ENCODE data around the gene HK2.

Gene HK2

DNA sequence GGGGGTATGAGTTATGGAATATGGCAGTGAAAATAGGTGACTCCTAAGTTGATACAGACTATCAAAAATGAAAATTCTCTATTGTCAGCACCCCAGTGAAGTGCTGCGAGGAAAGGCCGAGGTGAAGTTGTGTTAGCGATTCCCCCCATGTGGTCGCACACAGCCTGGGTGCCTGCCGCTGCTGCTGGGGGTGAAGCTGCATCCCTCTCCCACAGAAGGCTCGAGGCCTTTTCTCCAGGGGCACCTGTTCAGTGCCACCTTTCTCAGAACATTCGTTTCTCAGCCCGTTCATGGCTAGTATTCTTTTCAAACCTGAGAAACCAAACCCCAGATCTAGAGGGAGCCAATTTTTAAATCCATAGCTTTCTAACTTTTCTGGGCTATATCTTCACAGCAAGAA lies 23.8 kb downstream of the HK2 start:
- no peak for FAIRE-seq

GRCh38 chr2:74858281-74858680 lies 24.4 kb downstream of the HK2 start:
- no peak for FAIRE-seq

DNA sequence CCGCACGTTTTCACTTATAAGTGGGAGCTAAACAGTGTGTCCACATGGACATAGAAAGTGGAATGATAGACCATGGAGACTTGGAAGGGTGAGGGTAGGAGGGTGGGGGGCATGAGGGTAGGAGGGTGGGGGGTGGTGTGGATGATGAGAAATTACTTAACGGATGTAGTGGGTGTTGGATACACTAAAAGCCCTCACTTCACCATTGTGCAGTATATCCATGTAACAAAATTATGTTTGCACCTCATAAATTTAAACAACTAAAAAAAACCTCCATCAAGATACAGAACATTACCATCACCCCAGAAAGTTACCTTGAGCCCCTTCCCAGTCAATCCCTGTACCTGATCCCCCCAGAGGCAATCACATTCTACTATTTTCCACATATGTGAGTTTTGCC lies 26.2 kb downstream of the HK2 start:
- no peak for FAIRE-seq

DNA sequence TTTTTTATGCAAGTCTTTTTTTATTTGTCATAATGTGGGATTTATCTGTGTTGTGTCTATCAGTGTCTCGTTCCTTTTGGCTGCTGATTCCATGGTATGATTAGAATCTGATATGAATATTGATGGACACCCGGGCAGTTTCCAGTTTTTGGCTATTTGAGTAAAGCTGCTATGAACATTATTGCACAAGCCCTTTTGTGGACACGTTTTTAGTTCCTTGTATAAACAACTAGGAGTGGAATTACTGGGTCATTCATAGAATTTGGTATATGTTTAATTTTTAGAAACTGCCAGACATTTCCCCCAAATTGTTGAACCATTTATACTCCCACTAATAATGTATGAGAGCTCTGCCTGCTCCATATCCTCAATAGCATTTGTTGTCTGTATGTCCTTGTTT lies 26.6 kb downstream of the HK2 start:
- no peak for FAIRE-seq

DNA sequence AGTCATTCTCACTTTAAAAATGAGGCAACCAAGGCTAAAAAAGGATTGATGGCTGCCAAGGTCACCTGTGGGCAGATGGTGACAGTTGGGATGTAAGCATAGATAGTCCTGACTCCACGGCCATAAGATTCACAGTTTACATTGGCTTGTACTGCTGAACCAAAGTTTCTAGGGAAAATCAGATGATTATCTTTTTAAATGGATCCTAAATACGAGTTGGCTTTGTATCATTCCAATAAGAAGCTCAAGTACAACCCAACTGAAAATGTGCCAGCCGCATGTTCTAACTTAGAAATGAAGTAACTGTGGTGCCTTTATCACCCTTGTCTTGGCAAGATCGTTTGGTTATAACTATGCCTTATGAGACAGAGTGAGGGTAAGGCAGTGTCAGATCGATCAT lies 27.6 kb downstream of the HK2 start:
- no peak for FAIRE-seq

DNA sequence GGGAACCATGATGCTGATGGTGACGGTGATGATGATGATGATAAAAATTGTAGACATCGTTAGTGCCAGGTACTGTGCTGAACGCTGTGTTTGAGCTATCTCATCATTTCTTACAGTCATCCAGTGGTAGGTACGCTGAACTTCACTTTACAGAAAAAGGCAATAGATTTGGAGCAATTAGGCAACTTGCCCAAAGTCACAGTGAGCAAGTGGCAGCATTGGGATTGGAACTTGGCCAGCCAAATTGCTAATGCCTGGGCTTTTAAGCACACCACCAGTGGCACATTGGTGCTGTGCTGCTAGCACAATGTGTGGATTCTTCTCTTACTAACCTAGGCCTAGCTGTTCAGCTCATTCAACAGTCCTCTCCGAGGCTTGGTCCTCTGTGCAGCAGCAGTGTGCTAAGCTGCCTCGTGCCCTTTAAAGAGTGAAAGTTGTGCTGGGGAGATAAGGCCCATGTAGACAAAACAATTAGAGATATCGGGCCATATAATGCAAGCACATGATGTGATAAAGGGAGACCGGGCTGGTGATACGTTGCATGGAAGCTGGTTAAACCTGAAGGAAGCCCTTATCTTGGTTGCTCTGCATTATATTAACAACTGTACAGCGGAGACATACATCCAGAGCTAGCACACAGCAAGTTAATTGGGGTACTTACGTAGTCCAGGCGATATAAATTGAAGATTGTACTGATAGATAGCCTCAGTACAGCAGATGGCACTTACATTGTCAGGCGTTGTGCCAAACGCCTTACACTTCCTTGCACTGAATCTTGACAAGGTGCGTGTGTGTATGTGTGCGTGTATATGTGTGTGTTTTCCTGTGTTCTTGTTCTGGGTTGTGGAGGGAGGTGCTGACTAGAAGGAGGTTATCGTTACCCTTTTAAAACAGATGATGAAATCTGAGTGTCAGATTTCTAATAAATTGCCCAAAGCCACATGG lies 28.4 kb downstream of the HK2 start:
- no peak for FAIRE-seq

DNA sequence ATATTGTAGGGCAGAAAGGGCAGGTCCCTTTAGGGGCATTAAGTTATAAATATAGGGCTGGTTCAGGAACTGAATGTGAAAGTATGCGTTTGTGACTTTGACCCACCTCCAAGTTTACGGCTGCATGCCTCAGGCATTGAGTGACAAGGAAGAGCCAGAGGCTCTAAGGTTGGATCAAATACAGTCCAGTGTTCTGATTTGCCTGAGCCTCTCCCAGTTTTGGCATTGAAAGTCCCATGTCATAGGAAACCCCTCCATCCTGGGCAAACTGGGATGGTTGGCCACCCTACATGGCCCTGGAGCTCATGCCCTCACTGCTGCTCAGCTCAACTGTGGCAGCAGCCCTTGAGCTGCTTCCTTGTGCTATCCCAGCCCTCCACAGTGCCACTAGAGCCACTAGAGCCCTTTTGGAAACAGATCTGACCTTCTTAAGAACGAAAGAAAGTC lies 29.9 kb downstream of the HK2 start:
- FAIRE-seq: no peak

- FAIRE-seq: no peak
Measured at GRCh38 chr2:74864728-74865722, 31.1 kb downstream of the HK2 start.

- no peak for FAIRE-seq
Measured at GRCh38 chr2:74865770-74866674, 32.1 kb downstream of the HK2 start.

DNA sequence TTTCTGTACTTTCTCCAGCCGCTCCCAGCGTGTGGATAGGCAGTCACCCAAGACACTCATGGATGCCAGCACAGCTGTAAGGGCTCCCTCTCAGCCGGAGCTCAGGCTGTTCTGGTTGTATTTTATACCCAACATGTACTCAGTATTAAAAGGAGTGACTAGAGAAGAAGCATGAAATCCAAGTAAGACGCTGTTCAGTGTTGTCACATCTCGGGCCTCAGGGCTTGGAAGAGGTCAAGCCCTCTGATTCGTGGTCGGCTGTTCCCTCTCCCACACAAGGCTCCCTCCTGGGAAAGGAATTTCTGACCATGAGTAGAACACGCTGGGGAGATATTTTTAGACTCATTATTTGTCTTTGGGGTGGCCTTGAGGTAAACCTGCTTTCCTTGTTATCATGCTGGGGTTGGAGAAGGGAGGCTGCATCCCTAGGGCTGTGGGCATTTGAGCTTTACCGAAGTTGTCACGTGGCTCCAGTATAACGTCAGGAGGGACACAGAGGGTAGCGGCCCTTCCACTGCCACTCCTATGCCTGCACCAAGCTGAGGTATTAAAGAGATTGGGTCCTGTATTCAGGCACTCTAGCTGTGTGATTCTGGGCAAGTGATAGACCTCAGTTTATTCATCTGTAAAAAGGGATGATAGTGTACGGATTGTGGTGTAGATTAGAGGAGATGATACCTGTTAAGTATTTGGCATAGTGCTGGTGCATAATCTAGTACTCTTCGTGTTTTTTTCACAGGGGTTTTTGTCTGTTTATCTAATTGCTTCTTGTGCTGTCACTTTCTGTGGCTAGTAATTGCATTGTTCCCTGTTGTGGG lies 34.1 kb downstream of the HK2 start:
- no peak for FAIRE-seq

- no peak for FAIRE-seq
Measured at GRCh38 chr2:74869517-74869916, 35.6 kb downstream of the HK2 start.

DNA sequence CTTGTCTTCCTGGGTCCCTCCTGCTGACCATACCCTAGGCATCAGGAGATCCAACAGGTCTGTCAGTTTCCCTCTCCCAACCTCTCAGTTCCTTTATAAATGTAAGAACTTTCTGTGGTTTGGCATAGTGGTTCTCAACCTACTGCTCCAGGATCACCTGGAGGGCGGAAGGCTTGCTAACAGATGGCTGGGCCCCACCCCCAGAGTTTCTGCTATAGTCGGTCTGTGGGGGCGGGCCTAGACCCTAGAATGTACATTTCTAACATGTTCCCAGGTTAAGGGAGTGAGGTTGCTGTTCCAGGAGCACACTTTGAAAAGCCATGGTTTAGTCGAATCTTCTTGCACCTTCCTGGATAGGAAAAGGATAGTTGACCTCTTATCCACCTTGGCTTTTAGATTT lies 37.0 kb downstream of the HK2 start:
- FAIRE-seq: no peak

DNA sequence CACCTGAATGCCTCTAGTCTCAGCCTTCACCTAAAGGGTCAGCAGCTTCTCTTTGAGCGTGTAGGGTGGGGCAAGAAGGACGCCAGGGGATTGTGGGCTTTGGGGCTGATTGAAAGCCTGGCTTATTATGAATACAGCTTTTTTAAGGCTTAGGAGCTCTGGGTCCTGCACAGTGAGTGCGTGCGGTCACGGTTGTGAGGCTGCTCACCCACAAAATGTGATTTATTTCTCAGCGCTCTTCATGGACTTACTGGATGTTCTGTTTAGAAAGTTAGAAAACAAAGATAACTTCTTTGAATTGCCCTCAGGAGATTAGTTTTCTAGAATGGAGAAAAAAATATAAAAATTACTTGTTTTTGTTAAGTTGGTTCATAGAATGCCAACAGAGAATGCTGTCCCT lies 37.5 kb downstream of the HK2 start:
- no peak for FAIRE-seq

DNA sequence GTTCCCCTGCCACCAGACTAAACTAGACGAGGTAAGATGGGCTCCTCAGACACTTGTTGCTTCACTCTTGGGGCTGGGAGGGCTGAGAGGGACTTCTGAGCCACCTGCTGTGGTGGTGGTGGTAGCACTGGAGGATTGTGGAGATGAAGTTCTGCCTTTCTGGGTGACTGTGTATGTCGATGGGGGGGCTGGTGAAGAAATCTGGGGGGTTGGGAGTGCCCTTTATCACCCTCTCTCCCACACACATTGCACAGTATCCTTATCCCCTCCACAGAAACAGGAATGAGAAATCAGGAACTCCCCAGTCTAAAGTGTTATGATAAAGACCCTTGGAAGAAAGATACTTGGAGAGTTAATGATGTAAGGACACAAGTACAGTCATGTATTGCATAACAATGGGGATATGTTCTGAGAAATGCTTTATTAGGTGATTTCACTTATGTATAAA lies 38.5 kb downstream of the HK2 start:
- no peak for FAIRE-seq

GRCh38 chr2:74873012-74873665 lies 39.2 kb downstream of the HK2 start:
- FAIRE-seq: no peak

GRCh38 chr2:74873678-74874640 lies 40.0 kb downstream of the HK2 start:
- no peak for FAIRE-seq

DNA sequence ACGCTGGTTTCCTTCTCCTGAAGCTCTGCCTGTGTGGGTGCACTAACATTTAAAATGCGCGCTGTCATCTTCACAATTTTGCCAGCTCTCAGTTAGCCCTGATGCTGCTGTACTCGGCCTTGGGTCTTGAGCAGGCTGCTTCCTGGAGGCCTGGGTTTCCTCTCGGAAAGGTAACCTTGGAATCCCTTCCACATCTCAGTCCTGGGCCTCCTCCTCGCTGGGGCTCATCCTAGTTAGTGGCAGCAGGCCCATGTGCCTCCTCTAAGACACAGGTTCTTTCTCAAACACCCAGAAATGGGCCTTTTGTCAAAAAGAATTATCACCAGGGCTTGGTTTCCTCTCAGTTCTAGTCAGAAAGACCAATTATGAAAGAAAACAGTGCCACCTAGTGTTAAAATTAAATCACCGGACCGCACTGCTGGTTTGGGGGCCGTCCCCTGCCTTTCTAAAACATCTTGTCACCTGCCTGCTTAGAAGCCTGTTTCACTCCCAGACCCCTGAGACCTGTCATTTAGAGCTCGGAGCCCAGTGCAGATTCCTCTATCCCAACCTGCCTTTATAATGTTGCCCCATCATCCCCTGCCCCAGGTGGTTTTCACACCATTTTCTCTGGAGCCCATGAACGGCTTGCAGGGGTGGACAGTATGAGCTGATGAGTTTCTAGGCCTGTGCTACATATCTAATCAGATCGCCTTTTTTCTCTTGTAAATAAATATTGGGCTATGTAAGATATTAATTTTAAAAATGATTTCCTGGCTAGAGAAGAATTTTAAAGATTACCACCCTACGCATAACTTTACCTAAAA lies 42.4 kb downstream of the HK2 start:
- FAIRE-seq: no peak

DNA sequence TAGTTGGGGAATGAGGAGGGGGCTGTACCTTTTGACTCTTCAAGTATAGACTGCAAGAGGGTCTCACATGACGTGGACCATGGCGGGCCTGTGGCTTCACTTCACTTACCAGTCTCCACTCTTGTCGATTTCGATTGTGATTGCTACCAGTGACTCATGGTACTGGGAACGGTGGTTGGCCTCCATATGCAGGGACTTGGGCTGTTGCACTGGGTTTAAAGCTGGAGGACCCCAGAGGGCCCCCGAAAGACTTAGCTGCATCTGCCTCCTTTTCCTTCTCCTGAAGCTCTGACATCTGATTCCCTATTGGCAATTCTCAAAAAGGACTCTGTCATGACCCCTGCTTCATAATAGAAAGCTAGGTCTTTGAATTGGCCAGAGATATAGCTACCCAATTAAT lies 43.4 kb downstream of the HK2 start:
- FAIRE-seq: no peak
